Neural progenitor cell (in vitro differentiated cells): Measurements from ENCODE around the gene SSR4. TPM values are rescaled to one million over a fixed set of nuclear protein-coding genes. Genes with fewer than 3 reads are reported as not detected.

Source experiments
- DNase-seq: peaks from one replicate; pipeline ENCODE4 v3.0.0-alpha.2; 2016; ENCODE audit warnings: low spot score
- H2AFZ ChIP-seq: fragments of 200-600 bp; sonication (generic); replicated peaks from 2 replicates; pipeline ENCODE4 v1.6.1; 2016; ENCODE audit warnings: antibody characterized with exemption
- H3F3A ChIP-seq: fragments of 200-600 bp; sonication (generic); 2 replicates; pipeline ENCODE4 v1.6.1; 2016; ENCODE audit warnings: antibody characterized with exemption, low read depth
- H3K27ac ChIP-seq: fragments of 200-600 bp; sonication (generic); 2 replicates; pipeline ENCODE4 v1.5.1; 2016; ENCODE audit warnings: mild to moderate bottlenecking
- H3K27me3 ChIP-seq: fragments of 200-600 bp; sonication (generic); 2 replicates; pipeline ENCODE4 v1.6.1; 2016; ENCODE audit warnings: mild to moderate bottlenecking, moderate library complexity
- H3K36me3 ChIP-seq: fragments of 200-600 bp; sonication (generic); 2 replicates; pipeline ENCODE4 v1.5.1; 2016
- H3K4me1 ChIP-seq: fragments of 200-600 bp; sonication (generic); 2 replicates; pipeline ENCODE4 v1.6.1; 2016; ENCODE audit warnings: mixed run types
- H3K4me2 ChIP-seq: fragments of 200-600 bp; sonication (generic); 2 replicates; pipeline ENCODE4 v1.6.1; 2016
- H3K4me3 ChIP-seq: fragments of 200-600 bp; sonication (generic); 2 replicates; pipeline ENCODE4 v1.5.1; 2016
- H3K79me2 ChIP-seq: fragments of 200-600 bp; sonication (generic); 2 replicates; pipeline ENCODE4 v1.6.1; 2016; ENCODE audit warnings: low read depth
- H3K9ac ChIP-seq: fragments of 200-600 bp; sonication (generic); 2 replicates; pipeline ENCODE4 v1.6.1; 2016
- H3K9me3 ChIP-seq: fragments of 200-600 bp; sonication (generic); 2 replicates; pipeline ENCODE4 v1.5.1; 2016; ENCODE audit warnings: low read depth
- H4K20me1 ChIP-seq: fragments of 200-600 bp; sonication (generic); 2 replicates; pipeline ENCODE4 v1.6.1; 2016; ENCODE audit warnings: low read depth
- H3K27ac Mint-ChIP-seq: 3 replicates; pipeline ENCODE4 v1.8.0; 2021; ENCODE audit warnings: mixed read lengths
- H3K27me3 Mint-ChIP-seq: 2 replicates; pipeline ENCODE4 v1.8.0; 2022; ENCODE audit warnings: low read depth, mild to moderate bottlenecking, inconsistent platforms, moderate library complexity, mixed read lengths; ENCODE audit not compliant: insufficient read depth
- H3K36me3 Mint-ChIP-seq: 3 replicates; pipeline ENCODE4 v1.8.0; 2021; ENCODE audit warnings: mixed read lengths
- H3K4me1 Mint-ChIP-seq: 3 replicates; pipeline ENCODE4 v1.8.0; 2021; ENCODE audit warnings: mixed read lengths
- H3K4me3 Mint-ChIP-seq: 3 replicates; pipeline ENCODE4 v1.8.0; 2021; ENCODE audit warnings: mild to moderate bottlenecking, moderate library complexity, mixed read lengths
- H3K9me3 Mint-ChIP-seq: 3 replicates; pipeline ENCODE4 v1.8.0; 2020; ENCODE audit warnings: mixed read lengths
- EZH2 ChIP-seq: fragments of 200-600 bp; sonication (generic); IDR thresholded peaks from 2 replicates; pipeline ENCODE4 v1.6.1; 2017; ENCODE audit warnings: antibody characterized with exemption, mild to moderate bottlenecking, moderate library complexity
- EZH2phosphoT487 ChIP-seq: fragments of 200-600 bp; sonication (generic); IDR thresholded peaks from 2 replicates; pipeline ENCODE4 v1.6.1; 2017; ENCODE audit warnings: antibody characterized with exemption
- total RNA-seq: library from RNA; depleted of rRNA; stranded (reverse); fragments of >200 nt; gene quantifications from 2 replicates; pipeline ENCODE4 v1.2.3, GENCODE V29; 2015; ENCODE audit warnings: low replicate concordance
- TF ChIP-seq, protein P1 (sequence below): fragments of 200-600 bp; sonication (generic); IDR thresholded peaks from 2 replicates; pipeline ENCODE4 v1.5.1; 2017; ENCODE audit warnings: antibody characterized with exemption, mild to moderate bottlenecking

SSR4 gene
- total RNA-seq, 1 donor from 2014 or later: 58.4 TPM

DNA sequence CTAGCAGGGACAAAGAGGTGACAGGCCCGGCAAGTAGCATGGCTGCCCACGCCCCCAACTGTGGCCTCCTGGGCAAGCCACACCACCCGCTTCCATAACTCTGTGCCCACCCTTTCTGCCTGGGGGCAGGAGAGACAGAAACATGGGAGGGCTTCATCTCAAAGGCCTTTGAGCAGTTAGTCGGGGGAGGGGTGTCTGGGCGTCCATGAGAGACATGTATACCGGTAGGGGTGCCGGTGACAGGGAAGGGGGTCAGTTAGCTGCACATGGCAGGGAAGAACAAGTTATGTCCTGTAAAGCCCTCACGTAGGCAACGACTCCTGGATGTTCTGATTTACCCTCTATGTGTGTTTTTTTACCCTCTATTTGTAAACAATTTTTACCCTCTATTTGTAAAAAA, 26.6 kb downstream of the SSR4 start:
- H4K20me1 ChIP-seq: no peaks in the 10 kb centered on the region
- no peak overlapping the region for H3K4me2 ChIP-seq
- no peaks in the 10 kb centered on the region for H3K27me3 ChIP-seq
- no peak overlapping the region for H3K27ac ChIP-seq
- Mint-ChIP-seq H3K4me1 (peaks cover 36% of the 10 kb centered on the region), H3K36me3 (no peaks in the 10 kb centered on the region), H3K27me3 (peaks cover 11% of the 10 kb centered on the region), H3K27ac (no peak overlapping the region), H3K9me3 (peaks cover 12% of the 10 kb centered on the region), H3K4me3 (no peak overlapping the region)
- H3K36me3 ChIP-seq: no peaks in the 10 kb centered on the region
- TF ChIP-seq, protein P1, sequence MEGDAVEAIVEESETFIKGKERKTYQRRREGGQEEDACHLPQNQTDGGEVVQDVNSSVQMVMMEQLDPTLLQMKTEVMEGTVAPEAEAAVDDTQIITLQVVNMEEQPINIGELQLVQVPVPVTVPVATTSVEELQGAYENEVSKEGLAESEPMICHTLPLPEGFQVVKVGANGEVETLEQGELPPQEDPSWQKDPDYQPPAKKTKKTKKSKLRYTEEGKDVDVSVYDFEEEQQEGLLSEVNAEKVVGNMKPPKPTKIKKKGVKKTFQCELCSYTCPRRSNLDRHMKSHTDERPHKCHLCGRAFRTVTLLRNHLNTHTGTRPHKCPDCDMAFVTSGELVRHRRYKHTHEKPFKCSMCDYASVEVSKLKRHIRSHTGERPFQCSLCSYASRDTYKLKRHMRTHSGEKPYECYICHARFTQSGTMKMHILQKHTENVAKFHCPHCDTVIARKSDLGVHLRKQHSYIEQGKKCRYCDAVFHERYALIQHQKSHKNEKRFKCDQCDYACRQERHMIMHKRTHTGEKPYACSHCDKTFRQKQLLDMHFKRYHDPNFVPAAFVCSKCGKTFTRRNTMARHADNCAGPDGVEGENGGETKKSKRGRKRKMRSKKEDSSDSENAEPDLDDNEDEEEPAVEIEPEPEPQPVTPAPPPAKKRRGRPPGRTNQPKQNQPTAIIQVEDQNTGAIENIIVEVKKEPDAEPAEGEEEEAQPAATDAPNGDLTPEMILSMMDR: no peak
- TF ChIP-seq EZH2phosphoT487: no peak
- TF ChIP-seq EZH2: no peak
- no peak overlapping the region for H3K9ac ChIP-seq
- H3K4me1 ChIP-seq: peaks cover 7% of the 10 kb centered on the region
- H3K4me3 ChIP-seq: no peak overlapping the region
- no peak overlapping the region for H2AFZ ChIP-seq
- H3K79me2 ChIP-seq: no peaks in the 10 kb centered on the region
- DNase-seq: no peak
- H3K9me3 ChIP-seq: no peaks in the 10 kb centered on the region
- H3F3A ChIP-seq: peaks cover 10% of the 10 kb centered on the region

DNA sequence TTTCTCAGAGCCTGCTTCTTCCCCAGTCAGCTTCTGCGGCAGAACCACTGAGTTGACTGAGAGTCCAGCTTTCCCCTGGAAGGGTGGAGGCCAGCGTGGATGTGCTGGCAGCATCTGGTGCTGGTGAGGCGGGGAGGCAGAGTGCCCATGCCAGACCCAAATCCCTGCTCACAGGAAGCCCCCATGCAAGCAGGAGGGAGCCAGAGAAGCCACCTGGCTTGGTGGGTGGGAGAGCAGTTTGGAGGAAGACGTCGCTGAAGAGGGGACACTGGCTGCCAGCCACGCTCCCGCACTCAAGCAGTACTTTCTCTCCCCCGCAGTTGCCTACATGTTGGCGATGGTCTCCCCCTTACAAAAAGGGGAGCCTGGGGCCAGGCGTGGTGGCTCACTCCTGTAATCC, 29.9 kb downstream of the SSR4 start:
- H3K4me3 ChIP-seq: no peak overlapping the region
- no peak overlapping the region for H3K27ac Mint-ChIP-seq
- no peaks in the 10 kb centered on the region for H3K36me3 ChIP-seq
- H3K79me2 ChIP-seq: no peaks in the 10 kb centered on the region
- no peak overlapping the region for H3K4me3 Mint-ChIP-seq
- no peak overlapping the region for H3K27ac ChIP-seq
- H3K4me2 ChIP-seq: no peak overlapping the region
- H3K27me3 ChIP-seq: peaks cover 31% of the 10 kb centered on the region
- no peak overlapping the region for H3K9ac ChIP-seq
- no peak for TF ChIP-seq EZH2phosphoT487
- H3K27me3 Mint-ChIP-seq: peaks cover 13% of the 10 kb centered on the region
- H4K20me1 ChIP-seq: peaks cover 8% of the 10 kb centered on the region
- peaks cover 16% of the 10 kb centered on the region for H3F3A ChIP-seq
- peaks cover 5% of the 10 kb centered on the region for H3K36me3 Mint-ChIP-seq
- H3K9me3 ChIP-seq: no peaks in the 10 kb centered on the region
- no peak for DNase-seq
- peaks cover 28% of the 10 kb centered on the region for H3K4me1 Mint-ChIP-seq
- H3K9me3 Mint-ChIP-seq: peaks cover 7% of the 10 kb centered on the region
- H2AFZ ChIP-seq: no peak overlapping the region
- H3K4me1 ChIP-seq: peaks cover 5% of the 10 kb centered on the region

DNA sequence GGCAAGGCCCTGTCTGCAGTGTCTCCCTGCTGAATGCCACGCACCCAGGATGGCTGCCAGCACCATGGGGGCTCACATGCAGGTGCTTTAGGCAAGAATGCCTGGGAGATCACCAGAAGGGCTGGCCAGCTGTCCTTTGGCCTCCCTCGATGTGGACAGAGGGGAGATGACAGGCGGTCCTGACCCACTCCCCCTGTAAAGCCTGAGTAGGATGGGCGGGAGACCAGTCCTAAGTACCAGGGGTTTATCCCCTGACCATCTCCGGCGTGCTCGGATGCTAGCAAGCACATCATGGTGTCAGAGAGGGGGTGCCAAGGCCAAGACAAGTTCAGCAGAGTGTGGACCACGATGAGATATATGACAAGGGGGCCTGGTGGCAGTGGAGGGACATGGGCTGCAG, 30.6 kb downstream of the SSR4 start:
- no peak overlapping the region for H3K27ac ChIP-seq
- H3K27me3 ChIP-seq: peaks cover 38% of the 10 kb centered on the region
- no peak for DNase-seq
- H3K9ac ChIP-seq: no peak overlapping the region
- H2AFZ ChIP-seq: no peak overlapping the region
- peaks cover 8% of the 10 kb centered on the region for H4K20me1 ChIP-seq
- peaks cover 10% of the 10 kb centered on the region for H3F3A ChIP-seq
- no peaks in the 10 kb centered on the region for H3K79me2 ChIP-seq
- TF ChIP-seq EZH2 (no peak), EZH2phosphoT487 (no peak)
- TF ChIP-seq, protein P1: no peak
- Mint-ChIP-seq H3K4me1 (peaks cover 22% of the 10 kb centered on the region), H3K9me3 (peaks cover 7% of the 10 kb centered on the region), H3K36me3 (peaks cover 5% of the 10 kb centered on the region), H3K4me3 (no peak overlapping the region), H3K27me3 (peaks cover 13% of the 10 kb centered on the region), H3K27ac (no peak overlapping the region)
- no peaks in the 10 kb centered on the region for H3K9me3 ChIP-seq
- no peak overlapping the region for H3K4me3 ChIP-seq
- H3K4me2 ChIP-seq: no peak overlapping the region
- no peaks in the 10 kb centered on the region for H3K4me1 ChIP-seq
- no peaks in the 10 kb centered on the region for H3K36me3 ChIP-seq

DNA sequence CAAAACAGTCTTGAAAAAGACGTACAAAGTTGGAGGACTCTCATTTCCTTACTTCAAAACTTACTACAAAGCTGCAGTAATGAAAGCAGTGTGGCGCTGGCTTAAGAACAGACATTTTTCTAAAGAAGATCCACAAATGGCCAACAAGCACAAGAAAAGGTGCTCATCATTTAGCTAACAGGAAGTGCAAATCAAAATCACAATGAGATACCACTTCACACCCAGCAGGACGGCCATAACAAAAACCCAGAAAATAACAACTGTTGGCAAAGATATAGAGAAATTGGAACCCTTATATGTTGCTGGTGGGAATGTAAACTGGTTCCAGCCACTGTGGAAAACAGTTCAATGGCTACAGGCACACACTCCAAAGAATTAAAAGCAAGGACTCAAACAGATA, 32.5 kb downstream of the SSR4 start:
- H3K9me3 Mint-ChIP-seq: peaks cover 15% of the 10 kb centered on the region
- Histone ChIP-seq H4K20me1 (peaks cover 8% of the 10 kb centered on the region), H3K9ac (no peak overlapping the region), H3K4me2 (no peak overlapping the region), H3K27me3 (peaks cover 53% of the 10 kb centered on the region), H3F3A (peaks cover 16% of the 10 kb centered on the region), H3K4me3 (no peak overlapping the region), H3K79me2 (no peaks in the 10 kb centered on the region), H2AFZ (no peak overlapping the region), H3K4me1 (no peaks in the 10 kb centered on the region), H3K9me3 (no peaks in the 10 kb centered on the region), H3K27ac (no peak overlapping the region), H3K36me3 (no peaks in the 10 kb centered on the region)
- no peak overlapping the region for H3K27ac Mint-ChIP-seq
- H3K36me3 Mint-ChIP-seq: peaks cover 5% of the 10 kb centered on the region
- TF ChIP-seq, protein P1: no peak
- TF ChIP-seq EZH2 (no peak), EZH2phosphoT487 (no peak)
- no peak for DNase-seq
- no peak overlapping the region for H3K4me3 Mint-ChIP-seq
- peaks cover 11% of the 10 kb centered on the region for H3K4me1 Mint-ChIP-seq
- H3K27me3 Mint-ChIP-seq: peaks cover 17% of the 10 kb centered on the region
